ENCODE data around the gene PNCK.
"Not testable (repeated sequence)": the region's sequence is repeated elsewhere in the genome, so short reads cannot be mapped to it uniquely, and the experiment has no call there.

The PNCK gene

GRCh38 chrX:153673428-153674218, at the start of gene PNCK:
Gene PNCK (minus strand): TSS chrX:153673813. CDS start chrX:153673076, 737 bp downstream.
- no peak for DNase-seq

DNA sequence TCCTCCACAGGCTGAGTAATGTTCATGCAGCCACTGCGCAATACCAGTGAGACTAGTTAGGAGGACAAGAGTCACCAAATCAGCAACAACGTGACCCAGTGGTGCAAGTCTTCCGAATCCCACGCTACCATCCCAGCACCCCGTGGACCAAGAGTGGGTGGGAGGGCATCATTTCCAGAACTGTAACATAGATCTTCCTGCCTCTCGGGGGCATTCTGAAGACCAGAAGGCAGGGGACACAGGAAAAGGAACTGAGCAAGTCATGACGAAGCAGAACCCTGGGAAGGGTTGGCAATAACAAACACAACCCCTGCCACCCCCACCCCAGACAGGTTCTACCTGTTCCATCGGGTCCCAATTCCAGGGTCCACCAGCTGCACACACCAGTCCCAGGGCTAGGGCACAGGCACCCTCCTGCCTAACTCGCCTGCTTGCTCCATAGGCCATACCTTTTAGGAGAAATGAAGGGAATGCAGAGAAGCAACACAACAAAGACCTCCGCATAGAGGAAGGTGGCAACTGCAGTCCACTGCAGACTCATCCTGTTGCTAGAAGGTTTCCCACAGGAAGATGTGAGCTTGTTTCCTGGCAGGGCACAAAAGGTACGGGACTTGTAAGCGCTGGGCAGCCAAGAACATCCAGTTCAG, 49.2 kb upstream of the PNCK start:
- DNase-seq: no peak

DNA sequence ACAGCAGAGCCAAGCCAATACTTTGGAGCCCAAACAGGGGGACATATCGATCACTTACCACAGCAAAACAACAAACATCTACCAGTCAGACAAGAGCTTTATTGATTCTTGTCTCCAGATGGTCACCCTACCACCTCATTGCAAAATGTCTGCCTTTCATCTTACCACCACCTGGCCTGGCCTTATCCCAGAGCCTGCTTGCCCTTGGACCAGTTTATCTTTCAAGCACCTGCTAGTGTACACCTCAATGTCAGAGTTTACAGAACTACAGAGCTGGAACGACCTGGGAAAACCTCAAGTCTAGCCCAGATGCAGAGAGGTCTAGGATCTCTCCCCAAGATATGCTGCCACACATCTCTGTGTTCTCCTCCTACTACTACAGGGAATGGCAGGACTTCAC, 46.1 kb upstream of the PNCK start:
- no peak for DNase-seq

GRCh38 chrX:153719238-153719637, 45.6 kb upstream of the PNCK start:
- DNase-seq: no peak

DNA sequence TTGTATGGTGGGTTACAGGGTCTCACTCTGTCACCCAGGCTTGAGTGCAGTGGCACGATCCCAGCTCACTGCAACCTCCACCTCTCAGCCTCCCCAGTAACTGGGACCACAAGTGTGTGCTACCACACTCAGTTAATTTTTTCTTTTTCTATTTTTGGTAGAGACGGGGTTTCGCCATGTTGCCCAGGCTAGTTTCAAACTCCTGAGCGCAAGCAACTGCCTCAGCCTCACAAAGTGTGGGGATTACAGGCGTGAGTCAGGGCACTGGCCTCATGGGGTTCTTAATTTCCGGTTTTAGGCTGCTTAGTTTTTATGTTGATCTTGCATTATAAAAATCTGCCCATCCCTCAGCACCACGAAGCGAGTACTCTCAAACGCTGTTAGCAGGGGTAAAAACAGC, 43.8 kb upstream of the PNCK start:
- no peak for DNase-seq

DNA sequence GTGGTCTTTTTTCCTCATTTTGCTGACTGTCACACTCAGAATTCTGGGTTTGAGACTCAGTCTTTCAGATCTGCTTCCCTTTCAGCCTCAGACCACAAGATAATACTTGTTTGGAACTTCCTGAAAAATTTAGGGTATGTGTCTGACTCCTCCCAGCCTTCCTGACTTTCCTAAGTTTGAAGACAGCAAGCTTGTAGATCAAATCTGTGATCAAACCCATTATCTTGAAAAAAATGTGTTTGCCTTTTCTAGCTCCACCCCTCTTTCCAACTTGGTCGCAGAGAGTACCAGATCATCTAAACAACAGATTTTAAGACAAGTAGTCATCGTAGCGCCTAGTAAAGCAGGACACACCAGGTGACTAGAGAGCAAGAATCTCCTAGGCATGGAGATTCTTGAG, 40.6 kb upstream of the PNCK start:
- DNase-seq: no peak

DNA sequence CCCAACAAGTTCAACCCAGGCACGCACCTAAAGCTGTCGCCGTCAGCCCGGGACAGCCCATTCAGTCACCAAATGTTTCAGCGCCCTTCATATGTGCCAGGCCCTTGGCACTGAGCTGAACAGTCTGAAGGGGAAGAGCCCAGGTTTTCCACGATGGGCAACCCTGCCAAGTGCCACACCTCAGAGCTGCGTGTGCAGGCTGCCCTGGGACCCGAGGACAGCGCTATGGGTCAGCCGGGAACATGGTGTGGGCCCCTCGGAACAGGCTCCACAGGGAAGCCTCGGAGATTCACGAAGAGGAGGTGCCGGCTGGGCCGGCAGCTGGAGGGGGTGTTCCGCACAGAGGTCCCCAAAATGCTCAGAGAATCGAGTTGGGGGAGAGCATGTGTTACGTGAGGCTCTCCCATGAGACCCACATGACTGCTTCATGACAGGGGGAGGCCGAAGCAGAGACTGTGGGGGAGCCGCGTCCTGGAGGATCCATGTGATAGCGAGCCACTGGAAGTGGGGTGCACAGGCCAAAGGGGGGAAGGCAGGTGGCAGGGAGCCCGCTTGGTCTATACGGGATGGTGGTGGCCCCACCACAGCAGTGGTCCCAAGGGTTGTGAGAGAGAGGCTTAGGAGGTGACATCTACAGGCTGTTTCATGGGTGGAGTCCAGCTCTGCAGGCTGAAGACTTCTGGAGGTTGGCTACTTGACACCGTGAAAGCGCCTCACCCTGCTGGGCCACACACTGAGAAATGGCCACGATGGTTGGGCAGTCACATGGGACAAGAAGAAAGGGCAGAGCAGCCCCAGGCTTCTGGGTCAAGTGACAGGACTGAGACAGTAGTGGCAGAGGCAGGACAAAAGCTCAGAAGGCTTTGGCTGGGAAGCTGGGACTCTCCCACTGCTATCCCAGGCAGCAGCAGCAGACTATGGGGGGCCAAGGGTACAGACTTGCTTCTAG, 36.4 kb upstream of the PNCK start:
- no peak for DNase-seq

DNA sequence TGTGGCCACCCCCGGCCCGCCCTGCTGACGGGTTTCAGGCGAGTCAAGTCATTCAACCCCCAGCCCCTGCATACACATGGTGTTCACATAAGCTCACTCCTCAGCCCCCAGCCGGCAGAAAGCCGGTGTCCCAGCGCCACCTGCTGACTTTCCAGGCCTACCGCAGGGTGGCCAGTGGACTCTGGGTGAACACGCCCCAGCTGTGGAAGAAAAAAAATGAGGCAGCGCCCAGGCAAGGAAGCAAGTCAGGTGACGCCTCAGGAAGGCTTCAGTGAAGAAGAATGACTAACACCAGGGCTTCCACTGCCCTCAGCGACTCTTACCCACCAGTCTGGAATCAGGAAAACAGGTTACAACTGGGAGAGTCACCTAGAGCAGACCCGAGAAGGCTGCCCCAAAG, 34.8 kb upstream of the PNCK start:
- DNase-seq: peak; percentile 29 to 59

- DNase-seq: no peak
Observed at GRCh38 chrX:153707406-153707805, 33.8 kb upstream of the PNCK start.

DNA sequence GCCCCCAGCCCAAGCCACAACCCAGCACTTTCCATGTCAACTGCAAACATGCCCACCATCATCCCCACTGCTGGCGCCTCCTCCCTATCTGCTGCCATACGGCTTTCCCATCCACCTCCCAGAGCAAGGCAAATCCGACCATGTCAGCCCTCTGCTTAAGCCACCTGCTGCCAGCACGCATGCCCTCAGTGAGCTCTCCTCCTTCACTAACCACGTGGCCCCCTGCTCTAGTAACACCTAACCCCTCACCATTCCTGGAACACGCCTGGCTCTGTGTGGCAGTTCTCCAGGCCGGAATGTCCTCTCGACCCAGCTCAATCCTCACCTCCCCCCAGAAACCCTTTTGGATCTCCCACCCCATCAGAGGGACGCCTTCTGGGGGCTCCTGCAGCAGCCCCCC, 33.2 kb upstream of the PNCK start:
- DNase-seq: no peak

- DNase-seq: not testable (repeated sequence)
Observed at GRCh38 chrX:153705403-153706060, 31.9 kb upstream of the PNCK start.

DNA sequence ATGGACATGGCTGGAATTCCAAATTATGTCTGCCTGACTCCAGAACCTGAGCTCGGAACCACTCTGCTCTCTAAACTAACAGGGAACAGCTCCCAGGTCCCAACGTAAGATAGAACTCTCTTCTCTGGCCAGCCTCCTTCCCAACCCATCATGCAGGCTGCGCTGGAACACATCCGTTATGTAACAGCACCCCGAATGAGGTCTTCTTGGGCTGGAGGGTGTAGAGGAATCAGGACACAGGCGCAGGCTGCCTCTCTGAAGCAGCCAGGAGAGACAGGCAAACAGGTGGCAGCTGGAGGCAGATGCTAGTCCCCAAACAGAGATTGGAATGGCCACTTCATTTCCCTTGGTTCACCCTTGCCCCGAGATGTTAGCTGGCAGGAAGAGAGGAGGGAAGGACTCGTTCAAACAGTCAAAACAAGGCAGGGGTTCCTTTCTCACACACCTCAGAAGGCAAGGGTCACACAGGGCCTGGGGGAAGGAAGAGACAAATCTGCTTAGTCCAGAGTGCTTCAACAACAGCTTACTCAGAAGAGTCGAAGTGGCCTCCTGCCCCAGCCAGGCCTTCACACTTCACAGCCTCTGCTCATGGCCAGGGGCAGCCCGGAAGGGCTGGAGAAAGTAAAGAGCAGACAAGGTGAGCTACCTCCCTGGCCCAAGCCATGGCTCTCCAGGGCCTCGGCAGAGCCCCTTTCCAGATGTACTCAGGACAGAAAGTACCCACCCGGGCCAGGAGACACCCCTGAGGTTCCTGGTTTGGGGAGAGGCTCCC, 31.2 kb upstream of the PNCK start:
- DNase-seq: not testable (repeated sequence)

DNA sequence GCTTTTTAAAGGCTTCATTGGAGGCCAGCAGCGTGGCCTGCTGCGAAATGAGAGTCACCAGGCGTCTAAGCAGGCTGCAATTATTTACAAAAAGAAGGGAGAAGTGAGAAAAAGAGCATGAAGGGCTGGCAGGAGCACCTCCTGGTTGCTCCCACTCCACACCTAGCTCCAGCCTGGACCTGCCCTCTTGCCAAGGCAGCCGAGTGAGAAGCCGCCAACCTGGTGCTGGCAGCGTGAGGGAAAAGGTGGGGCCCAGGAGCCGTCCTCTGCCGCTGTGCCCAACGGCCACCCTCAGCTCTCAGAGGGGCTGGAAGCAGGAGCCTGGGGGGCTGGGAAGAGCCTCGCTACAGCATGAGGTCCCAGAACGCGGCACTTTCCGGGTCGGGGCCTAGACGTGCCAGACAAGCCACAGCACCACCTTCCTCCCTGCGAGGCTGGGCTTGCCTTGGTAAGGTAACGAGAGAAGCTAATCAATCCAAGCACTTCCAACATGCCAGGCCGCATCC, 30.5 kb upstream of the PNCK start:
- DNase-seq: no peak

GRCh38 chrX:153703036-153703370, 29.4 kb upstream of the PNCK start:
- DNase-seq: no peak

- no peak for DNase-seq
Observed at GRCh38 chrX:153702336-153703035, 28.9 kb upstream of the PNCK start.

GRCh38 chrX:153701706-153702105, 28.1 kb upstream of the PNCK start:
- no peak for DNase-seq

DNA sequence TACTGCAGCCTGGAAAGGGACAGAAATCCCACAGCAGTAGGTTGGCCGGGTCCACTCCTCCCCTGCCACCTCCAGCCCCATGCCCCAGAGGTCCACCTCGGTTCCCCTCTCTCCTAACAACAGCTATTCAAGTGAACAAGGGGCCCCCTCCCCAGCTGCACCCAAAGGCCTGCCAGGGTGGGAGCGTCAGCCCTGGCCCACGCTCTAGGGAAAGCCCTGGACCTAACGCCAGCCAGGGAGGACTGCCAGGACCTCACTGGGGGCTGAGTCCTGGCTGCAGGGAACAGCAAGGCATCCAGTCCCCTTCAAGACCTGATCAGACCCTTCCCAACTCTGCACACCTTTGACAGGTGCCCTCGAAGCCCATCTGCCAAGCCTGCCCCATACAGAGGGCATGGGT, 27.4 kb upstream of the PNCK start:
- no peak for DNase-seq

GRCh38 chrX:153700376-153700945, 26.8 kb upstream of the PNCK start:
- no peak for DNase-seq

DNA sequence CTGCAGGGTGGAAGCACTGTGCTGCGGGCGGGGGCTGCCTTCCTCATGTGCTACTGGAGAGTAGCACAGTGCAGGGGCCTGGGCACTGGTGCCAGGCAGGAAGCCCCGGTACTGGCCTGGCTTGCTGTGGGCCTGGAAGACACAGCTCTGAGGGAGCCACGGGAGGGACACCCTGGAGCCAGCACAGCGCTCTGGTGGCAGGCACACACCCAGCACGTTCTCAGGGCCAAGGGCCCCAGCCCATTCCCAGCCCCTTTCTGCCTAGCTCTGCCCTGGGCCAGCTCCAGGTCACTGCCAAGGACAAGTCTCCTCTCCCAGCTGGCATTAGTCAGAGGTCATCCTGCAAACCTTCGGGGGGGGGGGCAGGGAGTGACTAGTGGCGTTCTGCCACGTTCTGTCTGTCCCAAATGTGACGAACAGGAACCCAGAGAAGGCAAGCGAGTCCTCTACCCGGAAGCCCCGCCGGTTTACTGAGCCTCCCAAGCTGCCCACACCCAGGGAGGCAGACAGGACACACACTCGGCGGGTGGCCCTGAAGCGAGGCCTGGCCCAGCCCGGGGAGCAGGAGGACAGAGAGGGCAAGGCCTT, 26.3 kb upstream of the PNCK start:
- DNase-seq: not testable (repeated sequence)

DNA sequence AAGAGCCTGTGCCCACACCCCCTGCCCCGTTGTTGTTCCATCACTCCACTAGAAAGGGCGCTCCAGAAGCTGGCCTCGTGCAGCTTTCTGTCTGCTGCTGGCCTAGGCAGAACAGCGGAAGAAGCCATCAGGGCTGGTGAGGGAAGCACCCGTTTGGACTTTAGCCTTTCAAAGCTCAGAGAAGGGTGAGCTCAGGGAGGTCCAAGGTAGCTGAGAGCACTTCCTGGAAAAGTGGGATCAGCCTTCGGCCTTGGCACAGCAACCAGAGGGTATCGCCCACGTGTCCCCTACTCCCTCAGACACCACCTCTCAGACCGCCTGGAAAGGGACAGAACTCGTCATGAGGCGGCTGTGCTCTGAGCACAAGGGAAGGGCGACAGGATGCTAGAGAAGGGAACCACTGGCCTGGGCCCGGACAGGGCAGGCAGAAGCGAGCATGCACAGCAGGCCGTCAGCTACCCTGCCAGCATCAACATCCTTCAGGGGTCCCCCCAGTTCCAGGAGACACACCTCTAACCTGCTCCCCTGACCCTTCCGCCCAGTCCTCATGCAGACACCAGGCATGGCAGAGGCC, 25.7 kb upstream of the PNCK start:
- not testable (repeated sequence) for DNase-seq
